ENCODE results near the gene SLCO3A1.

SLCO3A1 gene

GRCh38 chr15:91885054-91885453 is 31.5 kb downstream of the SLCO3A1 start:
- no peak for DNase-seq

- DNase-seq: no peak
Measured at GRCh38 chr15:91885714-91886270, 32.3 kb downstream of the SLCO3A1 start.

- DNase-seq: no peak
Measured at GRCh38 chr15:91886878-91887277, 33.4 kb downstream of the SLCO3A1 start.

GRCh38 chr15:91887321-91887720 is 33.8 kb downstream of the SLCO3A1 start:
- no peak for DNase-seq

GRCh38 chr15:91887921-91888373 is 34.4 kb downstream of the SLCO3A1 start:
- no peak for DNase-seq

GRCh38 chr15:91889111-91889815 is 35.8 kb downstream of the SLCO3A1 start:
- no peak for DNase-seq

- DNase-seq: no peak
Measured at GRCh38 chr15:91890614-91891013, 37.1 kb downstream of the SLCO3A1 start.

GRCh38 chr15:91891101-91891500 is 37.6 kb downstream of the SLCO3A1 start:
- no peak for DNase-seq

- DNase-seq: no peak
Measured at GRCh38 chr15:91891788-91892345, 38.4 kb downstream of the SLCO3A1 start.

GRCh38 chr15:91892436-91892835 is 38.9 kb downstream of the SLCO3A1 start:
- no peak for DNase-seq

GRCh38 chr15:91894606-91895005 is 41.1 kb downstream of the SLCO3A1 start:
- no peak for DNase-seq

GRCh38 chr15:91895051-91895450 is 41.5 kb downstream of the SLCO3A1 start:
- no peak for DNase-seq

GRCh38 chr15:91896341-91897055 is 43.0 kb downstream of the SLCO3A1 start:
- no peak for DNase-seq

- DNase-seq: no peak
Measured at GRCh38 chr15:91897585-91898372, 44.3 kb downstream of the SLCO3A1 start.

- DNase-seq: no peak
Measured at GRCh38 chr15:91898843-91899242, 45.3 kb downstream of the SLCO3A1 start.

- DNase-seq: no peak
Measured at GRCh38 chr15:91904942-91905341, 51.4 kb downstream of the SLCO3A1 start.

- DNase-seq: no peak
Measured at GRCh38 chr15:91908391-91908790, 54.9 kb downstream of the SLCO3A1 start.

- no peak for DNase-seq
Measured at GRCh38 chr15:91909111-91909510, 55.6 kb downstream of the SLCO3A1 start.

GRCh38 chr15:91909574-91909973 is 56.1 kb downstream of the SLCO3A1 start:
- DNase-seq: no peak

- DNase-seq: no peak
Measured at GRCh38 chr15:91911844-91912243, 58.3 kb downstream of the SLCO3A1 start.

- no peak for DNase-seq
Measured at GRCh38 chr15:91912336-91912735, 58.8 kb downstream of the SLCO3A1 start.

- no peak for DNase-seq
Measured at GRCh38 chr15:91913560-91913959, 60.1 kb downstream of the SLCO3A1 start.

- DNase-seq: no peak
Measured at GRCh38 chr15:91915576-91915975, 62.1 kb downstream of the SLCO3A1 start.

All from stimulated activated naive CD4-positive, alpha-beta T cell treated with Interleukin-2 at 50 U/mL for 16 hours (primary cell).